NCI-H82 treated with DMSO at 0.1 percent for 48 hours (cell line): ENCODE measurements around the gene UBAP2L.

ENCODE experiments used
- DNase-seq: peaks from one replicate; lab custom pipeline; 2025; ENCODE audit not compliant: unreplicated experiment; lab: John Stamatoyannopoulos, UW

Gene UBAP2L

GRCh38 chr1:154220071-154220969, at the start of gene UBAP2L:
UBAP2L (plus strand) TSS chr1:154220955; CDS start chr1:154225124, 4,169 bp downstream.
- DNase-seq: peak; percentile 98

- DNase-seq: no peak
Observed at GRCh38 chr1:154171223-154171583, 49.6 kb upstream of the UBAP2L start.

GRCh38 chr1:154171880-154172279, 48.9 kb upstream of the UBAP2L start:
- no peak for DNase-seq

GRCh38 chr1:154174654-154175053, 46.1 kb upstream of the UBAP2L start:
- no peak for DNase-seq

- DNase-seq: no peak
Observed at GRCh38 chr1:154176337-154176736, 44.4 kb upstream of the UBAP2L start.

- no peak for DNase-seq
Observed at GRCh38 chr1:154178013-154178412, 42.7 kb upstream of the UBAP2L start.

GRCh38 chr1:154178911-154179811, 41.6 kb upstream of the UBAP2L start:
- DNase-seq: peak; percentile 94

- DNase-seq: no peak
Observed at GRCh38 chr1:154179946-154180687, 40.6 kb upstream of the UBAP2L start.

- DNase-seq: no peak
Observed at GRCh38 chr1:154181944-154182343, 38.8 kb upstream of the UBAP2L start.

- DNase-seq: no peak
Observed at GRCh38 chr1:154182344-154183045, 38.3 kb upstream of the UBAP2L start.

- peak; percentile 94 for DNase-seq
Observed at GRCh38 chr1:154183046-154183915, 37.5 kb upstream of the UBAP2L start.

GRCh38 chr1:154186177-154186576, 34.6 kb upstream of the UBAP2L start:
- DNase-seq: peak; percentile 99

- no peak for DNase-seq
Observed at GRCh38 chr1:154186852-154187501, 33.8 kb upstream of the UBAP2L start.

- no peak for DNase-seq
Observed at GRCh38 chr1:154190550-154190949, 30.2 kb upstream of the UBAP2L start.

GRCh38 chr1:154191990-154192461, 28.7 kb upstream of the UBAP2L start, which contains the start of gene TPM3:
TPM3 (minus strand) TSS chr1:154192100; CDS start chr1:154192018, 82 bp downstream.
- DNase-seq: no peak

- DNase-seq: no peak
Observed at GRCh38 chr1:154192476-154192875, 28.3 kb upstream of the UBAP2L start.

- no peak for DNase-seq
Observed at GRCh38 chr1:154193821-154194220, 26.9 kb upstream of the UBAP2L start.

GRCh38 chr1:154198756-154199562, 21.8 kb upstream of the UBAP2L start:
- DNase-seq: peak; percentile 76
